ENCODE data around the gene ZSCAN31.
A peak's percentile ranks its signal among the peaks of the same experiment; 100 is the strongest.

ZSCAN31 gene

DNA sequence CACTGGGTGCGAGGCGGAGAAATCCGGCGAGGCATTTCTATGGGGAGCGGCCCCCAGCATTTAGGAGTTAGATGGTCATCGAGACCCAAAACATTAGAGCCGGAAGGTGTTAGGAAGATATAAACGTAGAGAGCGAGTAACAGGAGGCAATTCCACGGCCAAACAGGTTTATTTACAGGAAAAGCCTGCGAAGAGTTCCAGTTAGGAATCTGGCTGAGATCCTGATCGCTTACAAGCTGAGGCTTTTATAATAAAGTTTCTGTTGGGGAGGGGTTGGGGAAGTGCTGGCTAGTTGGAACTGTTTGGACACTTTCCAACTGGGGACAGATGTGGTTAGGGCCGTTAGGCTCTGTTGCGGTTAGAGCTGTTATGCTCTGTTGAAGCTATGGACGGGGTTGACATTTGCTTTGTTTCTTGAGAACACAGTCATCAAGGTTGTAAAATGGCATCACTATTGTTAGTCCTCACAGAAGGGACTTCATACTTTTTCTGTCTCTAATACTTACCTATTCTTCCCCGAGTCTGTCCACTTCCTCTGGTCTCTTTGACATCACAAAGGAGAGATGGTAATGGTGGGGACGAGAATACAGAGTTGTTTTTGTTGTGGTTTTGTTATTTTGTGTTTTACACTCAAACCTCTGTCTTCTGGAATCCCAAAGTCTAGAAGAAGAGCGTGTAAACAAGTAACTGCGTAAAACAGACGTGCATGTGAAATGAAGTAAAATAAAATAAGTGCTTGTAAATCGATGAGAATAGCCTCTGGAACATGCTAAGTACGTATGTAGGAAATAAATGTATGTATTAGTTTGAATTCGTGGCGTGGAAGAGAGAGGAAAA, 554 bp upstream of the ZSCAN31 start:
- CTCF ChIA-PET = interaction anchor here (1.1 kb wide), 1 partner anchor 20 kb away, joined by 3 read pairs; no protein-coding TSS in a partner anchor

DNA sequence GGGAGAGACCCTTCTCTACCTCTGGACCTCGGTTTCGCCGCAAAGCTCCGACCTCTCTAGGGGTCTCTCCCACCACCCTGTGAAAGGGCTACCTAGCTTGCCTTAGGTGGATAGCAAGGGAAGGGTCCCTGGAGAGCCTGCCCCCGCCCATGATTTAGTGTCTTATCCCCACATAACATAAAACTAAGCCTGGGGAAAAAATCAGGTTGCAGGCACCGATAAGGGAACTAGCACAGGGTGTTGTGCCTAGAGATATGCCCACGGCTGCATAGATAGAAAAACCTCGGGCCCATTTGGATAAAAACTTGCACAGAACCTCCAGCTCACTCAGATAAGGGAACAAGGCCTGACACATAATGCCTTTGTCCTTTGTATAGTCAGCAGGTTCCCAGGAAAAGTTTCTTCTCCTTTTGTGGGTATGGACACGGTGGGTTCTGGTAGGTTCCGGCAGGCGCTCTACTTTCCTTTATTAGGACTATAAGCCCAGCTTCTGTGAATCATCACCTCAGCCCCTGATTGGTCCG, 846 bp downstream of the ZSCAN31 start:
- ChIA-PET CTCF (interaction anchor here (0.6 kb wide), 1 partner anchor 270 kb away, joined by 11 read pairs; no protein-coding TSS in a partner anchor), POLR2A (interaction anchor here (0.7 to 3.5 kb wide), 26 partner anchors 9 to 252 kb away, joined by 3 to 24 read pairs (median 4); partner anchors contain the start of genes PGBD1, ZKSCAN3, ZKSCAN8 and ZSCAN26)
- TF ChIP-seq L3MBTL2 (conservative IDR thresholded peaks at IDR 0.05) (0 out of 2 replicates have a peak, but pooled peaks have one; percentile 26), FOXK2 (IDR thresholded peaks at IDR 0.05) (no peak), LEF1 (IDR thresholded peaks at IDR 0.05; ENCODE audit: borderline replicate concordance) (no peak), CTBP1 (IDR thresholded peaks at IDR 0.05; ENCODE audit: borderline replicate concordance) (no peak)
- no peak for DNase-seq (ENCODE audit: extremely low spot score)

More for the DNA sequence above, 554 bp upstream of the ZSCAN31 start:
- POLR2A ChIA-PET = interaction anchor here (0.7 to 3.5 kb wide), 15 partner anchors 9 to 250 kb away, joined by 3 to 24 read pairs (median 4); partner anchors contain the start of genes PGBD1, ZKSCAN3, ZKSCAN4 and ZSCAN16
- DNase-seq (ENCODE audit: extremely low spot score) = no peak
- no peak for TF ChIP-seq FOXM1 (IDR thresholded peaks at IDR 0.05; ENCODE audit: borderline replicate concordance)
- no peak for TF ChIP-seq TARDBP (IDR thresholded peaks at IDR 0.05)
- no peak for TF ChIP-seq SP1 (IDR thresholded peaks at IDR 0.05)
- TF ChIP-seq LEF1 (IDR thresholded peaks at IDR 0.05; ENCODE audit: borderline replicate concordance) = no peak
- TF ChIP-seq NFRKB (IDR thresholded peaks at IDR 0.05) = no peak
- no peak for TF ChIP-seq FOXA1 (IDR thresholded peaks at IDR 0.05)
- TF ChIP-seq L3MBTL2 (conservative IDR thresholded peaks at IDR 0.05) = no peak
- TF ChIP-seq FOXK2 (IDR thresholded peaks at IDR 0.05) = no peak
- TF ChIP-seq ELF4 (IDR thresholded peaks at IDR 0.05) = no peak
- TF ChIP-seq ARNT (IDR thresholded peaks at IDR 0.05) = no peak
- no peak for TF ChIP-seq BHLHE40 (IDR thresholded peaks at IDR 0.05; ENCODE audit: borderline replicate concordance)
- TF ChIP-seq CTBP1 (IDR thresholded peaks at IDR 0.05; ENCODE audit: borderline replicate concordance) = no peak
- no peak for TF ChIP-seq HDGF (IDR thresholded peaks at IDR 0.05; ENCODE audit: borderline replicate concordance)
- no peak for TF ChIP-seq SUZ12 (IDR thresholded peaks at IDR 0.05)
- no peak for TF ChIP-seq ZNF384 (IDR thresholded peaks at IDR 0.05)
- TF ChIP-seq, protein P1, sequence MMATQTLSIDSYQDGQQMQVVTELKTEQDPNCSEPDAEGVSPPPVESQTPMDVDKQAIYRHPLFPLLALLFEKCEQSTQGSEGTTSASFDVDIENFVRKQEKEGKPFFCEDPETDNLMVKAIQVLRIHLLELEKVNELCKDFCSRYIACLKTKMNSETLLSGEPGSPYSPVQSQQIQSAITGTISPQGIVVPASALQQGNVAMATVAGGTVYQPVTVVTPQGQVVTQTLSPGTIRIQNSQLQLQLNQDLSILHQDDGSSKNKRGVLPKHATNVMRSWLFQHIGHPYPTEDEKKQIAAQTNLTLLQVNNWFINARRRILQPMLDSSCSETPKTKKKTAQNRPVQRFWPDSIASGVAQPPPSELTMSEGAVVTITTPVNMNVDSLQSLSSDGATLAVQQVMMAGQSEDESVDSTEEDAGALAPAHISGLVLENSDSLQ (IDR thresholded peaks at IDR 0.05) = no peak

DNA sequence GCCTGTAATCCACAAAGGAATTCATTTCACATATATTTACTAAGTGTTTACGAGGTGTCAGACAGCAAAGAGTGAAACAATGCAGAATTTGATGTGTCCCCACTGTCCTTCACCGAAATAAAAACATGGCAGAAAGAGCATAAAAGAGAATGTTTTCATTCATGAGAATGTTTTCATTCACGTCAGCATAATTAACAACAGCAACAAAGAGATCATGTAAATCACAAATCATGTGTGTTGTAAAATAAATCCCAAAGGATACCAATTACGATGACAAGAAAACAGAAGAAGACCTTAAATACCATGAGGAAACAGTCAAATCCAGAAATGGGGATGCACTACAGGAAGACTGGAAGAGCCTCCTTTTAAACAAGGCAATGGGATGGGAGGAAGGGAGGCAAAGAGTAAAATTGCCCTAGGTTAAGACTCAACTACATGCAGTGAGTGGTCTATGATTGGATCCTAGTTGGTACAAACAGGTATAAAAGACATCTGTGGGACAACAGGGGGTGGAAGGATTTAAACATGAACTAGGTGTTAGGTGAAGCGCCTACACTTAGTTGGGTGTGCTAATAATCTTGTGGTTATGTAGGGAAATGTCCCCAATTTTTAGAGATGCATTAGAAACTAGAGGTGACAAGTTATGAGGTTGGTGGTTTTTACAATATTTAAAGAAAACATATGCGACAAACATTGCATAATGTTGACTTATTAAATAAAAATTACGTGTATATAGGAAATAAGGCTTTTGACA, 1.5 kb downstream of the ZSCAN31 start:
- ChIA-PET CTCF (interaction anchor here (0.6 kb wide), 1 partner anchor 1172 kb away, joined by 6 read pairs; no protein-coding TSS in a partner anchor), POLR2A (interaction anchor here (1.1 to 3.5 kb wide), 11 partner anchors 15 to 193 kb away, joined by 3 to 24 read pairs (median 6); partner anchors contain the start of genes PGBD1, ZKSCAN3 and ZKSCAN8)
- no peak for DNase-seq (ENCODE audit: extremely low spot score)
- TF ChIP-seq SUZ12 (IDR thresholded peaks at IDR 0.05) = no peak
- TF ChIP-seq TARDBP (IDR thresholded peaks at IDR 0.05) = no peak
- TF ChIP-seq NFRKB (IDR thresholded peaks at IDR 0.05) = no peak
- no peak for TF ChIP-seq FOXK2 (IDR thresholded peaks at IDR 0.05)
- TF ChIP-seq ARNT (IDR thresholded peaks at IDR 0.05) = no peak
- no peak for TF ChIP-seq SP1 (IDR thresholded peaks at IDR 0.05)
- TF ChIP-seq FOXM1 (IDR thresholded peaks at IDR 0.05; ENCODE audit: borderline replicate concordance) = no peak
- TF ChIP-seq ZNF384 (IDR thresholded peaks at IDR 0.05) = no peak
- no peak for TF ChIP-seq ELF4 (IDR thresholded peaks at IDR 0.05)
- TF ChIP-seq CTBP1 (IDR thresholded peaks at IDR 0.05; ENCODE audit: borderline replicate concordance) = no peak
- TF ChIP-seq FOXA1 (IDR thresholded peaks at IDR 0.05) = no peak
- TF ChIP-seq HDGF (IDR thresholded peaks at IDR 0.05; ENCODE audit: borderline replicate concordance) = no peak
- no peak for TF ChIP-seq LEF1 (IDR thresholded peaks at IDR 0.05; ENCODE audit: borderline replicate concordance)

DNA sequence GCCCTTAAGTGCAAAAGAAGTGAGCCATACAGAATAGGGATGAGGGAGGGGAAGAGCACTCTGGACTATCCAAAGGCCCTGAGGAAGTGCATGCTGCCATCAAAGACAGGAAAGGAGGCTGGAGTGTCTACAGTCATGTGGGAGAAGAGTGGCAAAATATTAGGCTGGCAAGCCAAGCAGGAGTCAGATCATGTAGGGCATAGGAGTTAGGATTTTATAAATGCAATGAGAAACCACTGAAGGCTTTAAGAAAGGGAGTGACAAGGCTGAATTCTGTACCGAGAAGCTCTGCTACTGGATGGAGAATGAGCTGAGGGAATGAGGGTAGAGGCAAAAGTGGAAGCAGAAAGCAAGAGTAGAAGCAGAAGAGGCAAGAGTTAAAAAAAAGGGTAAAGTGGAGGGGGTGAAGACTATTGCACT, 2.3 kb downstream of the ZSCAN31 start:
- ChIA-PET CTCF (interaction anchor here (0.6 kb wide), 1 partner anchor 1171 kb away, joined by 6 read pairs; no protein-coding TSS in a partner anchor), POLR2A (no interaction called here)
- no peak for DNase-seq (ENCODE audit: extremely low spot score)

DNA sequence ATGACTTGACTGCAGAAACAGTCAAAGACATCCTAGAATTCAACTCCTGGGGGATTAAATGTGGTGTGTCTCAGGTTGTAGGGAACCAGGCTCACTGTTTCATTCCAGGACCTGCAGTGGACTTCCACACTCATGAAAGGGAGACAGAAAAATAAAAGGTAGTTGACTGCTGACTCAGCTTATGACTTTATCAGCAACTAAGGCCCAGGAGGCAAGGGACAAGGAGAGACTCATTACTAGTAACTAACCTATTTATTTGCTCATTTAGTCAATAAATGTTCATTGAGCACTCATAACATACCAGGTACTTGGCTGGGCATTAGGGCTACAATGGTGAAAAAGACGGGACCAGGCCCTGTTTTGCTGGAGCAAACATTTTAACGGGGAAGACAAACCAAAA, 2.9 kb downstream of the ZSCAN31 start:
- DNase-seq (ENCODE audit: extremely low spot score) = no peak
- ChIA-PET POLR2A (no interaction called here), CTCF (no interaction called here)
- TF ChIP-seq FOXA1 (IDR thresholded peaks at IDR 0.05) = no peak

More for the DNA sequence above, 2.3 kb downstream of the ZSCAN31 start:
- TF ChIP-seq HDGF (IDR thresholded peaks at IDR 0.05; ENCODE audit: borderline replicate concordance) (no peak), FOXK2 (IDR thresholded peaks at IDR 0.05) (no peak), LEF1 (IDR thresholded peaks at IDR 0.05; ENCODE audit: borderline replicate concordance) (no peak), FOXM1 (IDR thresholded peaks at IDR 0.05; ENCODE audit: borderline replicate concordance) (no peak), NFRKB (IDR thresholded peaks at IDR 0.05) (no peak)

DNA sequence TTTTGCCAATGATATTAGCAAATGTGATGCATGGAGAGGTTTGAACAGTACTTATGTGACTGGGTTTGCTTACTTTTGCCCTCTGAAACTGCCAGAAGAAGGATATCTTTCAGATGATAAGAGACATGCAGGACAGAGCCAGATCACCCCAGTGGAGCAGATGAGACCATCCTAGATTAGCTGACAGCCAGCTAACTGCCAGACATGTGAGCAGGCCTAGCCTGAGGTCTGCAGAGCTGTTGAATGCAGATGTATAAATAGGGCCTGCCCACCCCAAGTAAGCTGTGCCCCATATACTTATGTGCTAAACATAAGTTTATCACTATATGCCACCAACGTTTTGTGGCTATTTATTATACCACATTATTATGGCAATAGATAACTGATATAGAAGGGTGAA, 5.9 kb downstream of the ZSCAN31 start:
- DNase-seq (ENCODE audit: extremely low spot score) = no peak
- ChIA-PET CTCF (no interaction called here), POLR2A (no interaction called here)
- TF ChIP-seq ELF4 (IDR thresholded peaks at IDR 0.05) (no peak), ARNT (IDR thresholded peaks at IDR 0.05) (no peak), L3MBTL2 (conservative IDR thresholded peaks at IDR 0.05) (no peak), FOXM1 (IDR thresholded peaks at IDR 0.05; ENCODE audit: borderline replicate concordance) (no peak)

Measured in HEK293T (cell line).